ENCODE data around the gene KRTAP2-4. TPM values are rescaled to one million over a fixed set of nuclear protein-coding genes. Genes with fewer than 3 reads are reported as not detected.
"Not testable (repeated sequence)": the region's sequence is repeated elsewhere in the genome, so short reads cannot be mapped to it uniquely, and the experiment has no call there.

The KRTAP2-4 gene, protein sequence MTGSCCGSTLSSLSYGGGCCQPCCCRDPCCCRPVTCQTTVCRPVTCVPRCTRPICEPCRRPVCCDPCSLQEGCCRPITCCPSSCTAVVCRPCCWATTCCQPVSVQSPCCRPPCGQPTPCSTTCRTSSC
- not detected for polyA plus RNA-seq (ENCODE audit: low read depth in 6 of 6)

DNA sequence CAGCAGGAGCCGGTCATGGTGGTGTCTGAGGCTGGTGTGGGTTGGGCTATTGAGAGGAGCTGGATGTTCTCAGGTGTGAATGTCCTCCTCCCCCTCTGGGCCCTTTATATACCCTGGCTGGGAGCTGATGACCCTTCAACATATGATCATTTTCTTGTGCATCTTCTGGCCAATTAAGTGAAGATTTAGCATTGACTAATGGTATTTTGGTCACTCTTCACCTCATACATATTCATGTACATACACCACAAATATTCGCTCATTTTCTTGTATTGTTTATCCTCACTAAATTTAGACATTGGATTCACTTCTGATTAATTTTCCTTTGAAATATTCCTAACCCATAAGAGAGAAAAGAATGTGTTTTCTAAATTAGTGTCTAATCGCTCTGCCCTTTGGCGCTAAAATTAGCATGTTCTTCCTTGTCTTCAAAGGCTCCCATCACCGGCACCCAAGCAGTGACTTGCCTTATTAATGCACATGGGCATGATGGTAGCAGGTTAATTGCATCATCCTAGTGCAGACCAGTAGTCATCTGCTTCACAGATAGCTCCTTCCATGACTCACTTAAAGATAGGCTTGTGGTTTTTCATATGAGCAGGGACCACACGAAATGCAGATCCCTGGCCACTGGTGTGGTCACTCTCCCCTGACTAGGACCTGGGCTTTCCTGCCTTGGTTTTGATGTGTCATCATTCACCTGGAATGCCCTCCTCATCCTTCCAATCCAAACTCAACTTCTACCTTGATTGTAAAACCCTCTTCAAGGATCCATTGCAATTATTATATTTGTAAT lies at the start of gene KRTAP2-4:
Gene KRTAP2-4, minus strand, starts transcription at position 51 of the 796 bp plus-strand sequence. Its CDS starts 34 bp downstream, at position 17.
- ATAC-seq (ENCODE audit: low read depth in 2 of 2): no peak
- Mint-ChIP-seq H3K9me3 (peaks cover 0 to 5% (median 0%) of the 10 kb centered on the region in 7 donors), H3K36me3 (no peaks in the 10 kb centered on the region), H3K4me1 (no peaks in the 10 kb centered on the region), H3K27me3 (peaks cover 9 to 21% (median 10%) of the 10 kb centered on the region in 3 donors), H3K4me3 (no peak within 1 kb of the TSS), H3K27ac (no peak within 1 kb of the TSS)
- no peak for DNase-seq

DNA sequence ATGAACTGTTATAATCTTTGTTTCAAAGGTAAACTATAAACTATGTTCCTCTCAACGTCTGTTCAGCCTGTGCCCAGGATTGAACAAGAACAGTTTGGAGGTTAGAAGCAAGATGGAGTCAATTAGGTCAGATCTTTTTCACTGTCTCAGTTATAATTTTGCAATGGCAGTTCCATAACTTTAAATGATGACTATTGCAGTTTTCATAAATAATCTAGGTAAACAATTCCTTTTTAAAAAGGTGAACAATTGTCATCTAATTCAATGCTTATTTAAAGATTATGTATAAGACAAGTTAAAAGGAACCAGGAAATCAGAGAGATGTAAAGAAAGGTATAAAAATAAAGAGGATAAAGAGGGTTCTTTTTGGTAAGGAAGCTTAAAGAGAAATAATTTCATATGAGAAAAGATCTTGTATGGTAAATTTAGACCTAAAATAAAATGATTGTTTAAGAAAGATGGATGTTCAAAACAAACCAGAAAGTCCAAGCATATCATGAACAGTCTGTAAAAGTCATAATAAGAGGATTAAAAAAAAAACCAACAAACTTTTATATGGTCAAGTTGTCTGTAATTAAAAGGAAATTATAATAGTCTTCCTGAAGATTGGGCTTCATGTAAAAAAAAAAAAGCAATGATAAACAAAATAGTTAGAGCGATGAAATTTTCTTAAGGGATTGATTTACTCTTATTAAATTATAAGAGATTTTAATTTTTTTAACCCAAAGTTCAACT lies 45.6 kb upstream of the KRTAP2-4 start:
- Mint-ChIP-seq H3K9me3 (peaks cover 0 to 23% (median 12%) of the 10 kb centered on the region in 7 donors), H3K36me3 (peaks cover 19 to 20% of the 10 kb centered on the region in 2 donors), H3K4me1 (peaks cover 45 to 60% (median 47%) of the 10 kb centered on the region in 3 donors), H3K4me3 (peak overlapping the region in 5 of 8 donors; percentile 40 to 95 (median 48)), H3K27me3 (no peaks in the 10 kb centered on the region), H3K27ac (peak overlapping the region in 5 of 6 donors; percentile 3 to 86 (median 72))
- no peak for ATAC-seq (ENCODE audit: low read depth in 2 of 2)
- DNase-seq: no peak

DNA sequence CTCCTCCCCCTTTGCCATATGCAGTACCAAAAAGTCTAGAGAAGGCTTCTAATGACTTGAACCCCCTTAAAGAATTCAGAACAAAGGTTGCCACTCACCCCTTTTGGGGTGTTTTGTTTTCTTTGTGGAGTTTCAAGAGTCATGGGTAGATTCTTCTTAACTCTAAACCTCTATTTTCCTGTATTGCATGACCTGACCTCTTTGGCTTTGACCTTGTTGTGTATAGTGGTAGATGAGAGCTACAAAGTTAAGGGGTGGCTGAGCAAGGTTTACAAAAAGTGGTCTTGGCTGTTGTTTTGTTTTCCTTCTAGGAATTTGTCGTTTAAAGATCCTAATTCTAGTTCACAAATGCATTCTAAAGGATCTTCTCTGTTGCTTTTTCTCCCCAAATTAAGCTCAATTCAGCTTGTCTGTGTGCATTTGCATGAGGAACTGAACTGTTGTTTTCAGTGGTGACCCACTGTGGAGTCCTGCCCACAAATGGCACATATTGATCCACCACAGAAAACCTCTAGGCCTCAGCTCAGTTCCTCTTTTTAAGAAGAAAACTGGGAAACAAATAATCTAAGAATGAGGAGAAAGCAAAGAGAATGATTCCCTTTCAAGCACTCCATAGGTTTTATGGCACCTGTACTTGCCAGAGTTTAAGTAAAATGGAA lies 43.2 kb upstream of the KRTAP2-4 start:
- peak overlapping the region in 7 of 8 donors; percentile 75 to 95 (median 85) for H3K4me3 Mint-ChIP-seq
- not testable (repeated sequence) for H3K27me3 Mint-ChIP-seq, DNase-seq
- ATAC-seq (ENCODE audit: low read depth in 2 of 2): peak; percentile 70 to 90
- peaks cover 0 to 19% (median 10%) of the 10 kb centered on the region in 7 donors for H3K9me3 Mint-ChIP-seq
- peaks cover 11 to 16% of the 10 kb centered on the region in 2 donors for H3K36me3 Mint-ChIP-seq
- H3K27ac Mint-ChIP-seq: peak overlapping the region; percentile 74 to 91 (median 84)
- peaks cover 29 to 37% (median 36%) of the 10 kb centered on the region in 3 donors for H3K4me1 Mint-ChIP-seq

DNA sequence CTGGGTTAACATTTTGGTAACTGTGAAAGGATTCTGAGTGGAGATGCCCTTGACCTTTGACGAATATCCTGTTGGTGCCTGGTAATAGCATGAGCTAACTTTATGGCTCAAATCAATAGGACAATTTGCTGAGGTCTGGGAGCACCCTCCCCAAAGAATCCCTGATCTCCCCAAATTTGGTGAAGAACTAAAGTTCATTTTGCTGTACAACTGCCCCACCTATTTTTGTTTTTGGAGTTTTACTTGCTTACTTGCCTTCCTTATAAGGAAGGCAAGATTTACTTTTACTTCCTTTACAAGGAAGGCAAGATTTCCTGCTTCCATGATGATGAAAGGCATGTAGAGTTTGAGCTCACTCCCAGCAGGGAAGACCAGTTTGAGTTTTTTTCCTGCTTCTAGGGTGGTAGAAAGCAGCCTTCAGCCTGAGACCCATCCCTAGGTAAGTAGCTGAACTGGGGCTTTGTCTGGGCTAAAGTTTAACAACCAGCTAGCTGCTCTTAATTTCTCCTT lies 42.3 kb upstream of the KRTAP2-4 start:
- H3K27ac Mint-ChIP-seq: peak overlapping the region; percentile 67 to 91 (median 82)
- H3K4me1 Mint-ChIP-seq: peaks cover 29 to 36% (median 32%) of the 10 kb centered on the region in 3 donors
- H3K9me3 Mint-ChIP-seq: peaks cover 0 to 15% (median 10%) of the 10 kb centered on the region in 7 donors
- no peaks in the 10 kb centered on the region for H3K27me3 Mint-ChIP-seq
- peak overlapping the region in 7 of 8 donors; percentile 75 to 95 (median 85) for H3K4me3 Mint-ChIP-seq
- DNase-seq (no peak), ATAC-seq (ENCODE audit: low read depth in 2 of 2) (no peak)
- peaks cover 11% of the 10 kb centered on the region in 2 donors for H3K36me3 Mint-ChIP-seq

DNA sequence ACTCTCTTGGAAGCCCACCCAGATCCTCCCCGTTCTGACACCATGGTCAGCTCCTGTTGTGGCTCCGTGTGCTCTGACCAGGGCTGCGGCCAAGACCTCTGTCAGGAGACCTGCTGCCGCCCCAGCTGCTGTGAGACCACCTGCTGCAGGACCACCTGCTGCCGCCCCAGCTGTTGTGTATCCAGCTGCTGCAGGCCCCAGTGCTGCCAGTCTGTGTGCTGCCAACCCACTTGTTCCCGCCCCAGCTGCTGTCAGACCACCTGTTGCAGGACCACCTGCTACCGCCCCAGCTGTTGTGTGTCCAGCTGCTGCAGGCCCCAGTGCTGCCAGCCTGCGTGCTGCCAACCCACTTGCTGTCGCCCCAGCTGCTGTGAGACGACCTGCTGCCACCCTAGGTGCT lies 39.7 kb upstream of the KRTAP2-4 start, which contains the start of gene KRTAP4-9:
Gene KRTAP4-9, plus strand, starts transcription at position 43 of the 400 bp plus-strand sequence. Its CDS starts 0 bp downstream, at position 43.
- DNase-seq; H3K4me3 Mint-ChIP-seq; ATAC-seq (ENCODE audit: low read depth in 2 of 2); H3K27me3 Mint-ChIP-seq; H3K36me3 Mint-ChIP-seq; H3K9me3 Mint-ChIP-seq: not testable (repeated sequence)
- H3K4me1 Mint-ChIP-seq: peaks cover 36 to 50% (median 38%) of the 10 kb centered on the region in 3 donors
- peak within 1 kb of the TSS in 3 of 6 donors; percentile 56 to 71 (median 67) for H3K27ac Mint-ChIP-seq

DNA sequence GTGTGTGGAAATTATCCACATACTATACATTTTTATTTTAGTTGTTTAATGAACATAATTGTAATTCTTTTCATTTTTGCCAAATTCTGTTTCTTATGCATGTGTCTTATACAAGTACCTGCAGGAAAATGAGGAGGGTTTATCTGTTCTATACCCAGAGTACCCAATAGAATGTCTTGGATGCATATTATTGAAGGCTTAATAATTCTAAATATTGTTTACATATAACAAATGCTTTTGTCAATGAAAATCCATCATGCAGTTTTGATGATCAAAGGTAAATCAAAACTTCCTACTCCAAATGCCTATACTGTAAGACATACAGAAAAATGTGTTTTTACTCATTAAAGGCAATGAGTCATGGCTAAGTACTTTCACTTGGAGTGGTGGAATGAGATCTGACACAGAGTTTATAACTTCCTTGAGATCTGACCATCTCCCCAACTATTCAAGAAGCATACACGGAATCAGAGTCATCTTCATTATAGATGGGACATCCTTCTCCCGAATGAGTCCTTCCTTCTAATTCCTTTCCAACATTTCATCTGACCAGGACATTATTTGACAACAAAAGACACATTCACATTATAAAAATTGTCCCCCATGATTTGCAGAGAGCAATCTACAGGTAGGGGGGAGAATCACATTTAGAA lies 38.8 kb upstream of the KRTAP2-4 start:
- not testable (repeated sequence) for H3K4me3 Mint-ChIP-seq; H3K27ac Mint-ChIP-seq; H3K9me3 Mint-ChIP-seq; DNase-seq; H3K27me3 Mint-ChIP-seq; H3K36me3 Mint-ChIP-seq; ATAC-seq (ENCODE audit: low read depth in 2 of 2)
- H3K4me1 Mint-ChIP-seq: peaks cover 36 to 50% (median 39%) of the 10 kb centered on the region in 3 donors

DNA sequence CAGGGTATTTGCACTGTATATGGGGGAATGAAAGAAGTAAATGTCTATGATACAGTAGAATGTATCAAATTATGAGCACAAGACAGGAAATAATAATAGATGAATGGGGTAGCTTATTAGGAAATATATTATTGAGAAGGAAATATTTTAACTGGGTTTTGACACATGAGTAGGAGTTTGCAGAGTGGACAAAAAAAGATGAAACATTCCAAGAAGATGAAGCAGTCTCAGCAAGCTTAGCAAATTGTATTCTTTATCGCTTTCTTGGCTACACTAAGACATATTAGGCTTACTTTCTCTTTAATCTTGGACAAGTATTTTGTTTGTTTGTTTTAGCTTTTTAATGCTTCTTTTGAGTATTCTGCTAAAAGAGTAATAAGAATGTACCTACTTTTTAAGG lies 38.2 kb upstream of the KRTAP2-4 start:
- no peaks in the 10 kb centered on the region for H3K27me3 Mint-ChIP-seq
- no peaks in the 10 kb centered on the region for H3K36me3 Mint-ChIP-seq
- peaks cover 33 to 48% (median 39%) of the 10 kb centered on the region in 3 donors for H3K4me1 Mint-ChIP-seq
- H3K27ac Mint-ChIP-seq: peak overlapping the region in 2 of 6 donors; percentile 11 to 51
- DNase-seq (no peak), ATAC-seq (ENCODE audit: low read depth in 2 of 2) (no peak)
- H3K9me3 Mint-ChIP-seq: no peaks in the 10 kb centered on the region
- no peak overlapping the region for H3K4me3 Mint-ChIP-seq

DNA sequence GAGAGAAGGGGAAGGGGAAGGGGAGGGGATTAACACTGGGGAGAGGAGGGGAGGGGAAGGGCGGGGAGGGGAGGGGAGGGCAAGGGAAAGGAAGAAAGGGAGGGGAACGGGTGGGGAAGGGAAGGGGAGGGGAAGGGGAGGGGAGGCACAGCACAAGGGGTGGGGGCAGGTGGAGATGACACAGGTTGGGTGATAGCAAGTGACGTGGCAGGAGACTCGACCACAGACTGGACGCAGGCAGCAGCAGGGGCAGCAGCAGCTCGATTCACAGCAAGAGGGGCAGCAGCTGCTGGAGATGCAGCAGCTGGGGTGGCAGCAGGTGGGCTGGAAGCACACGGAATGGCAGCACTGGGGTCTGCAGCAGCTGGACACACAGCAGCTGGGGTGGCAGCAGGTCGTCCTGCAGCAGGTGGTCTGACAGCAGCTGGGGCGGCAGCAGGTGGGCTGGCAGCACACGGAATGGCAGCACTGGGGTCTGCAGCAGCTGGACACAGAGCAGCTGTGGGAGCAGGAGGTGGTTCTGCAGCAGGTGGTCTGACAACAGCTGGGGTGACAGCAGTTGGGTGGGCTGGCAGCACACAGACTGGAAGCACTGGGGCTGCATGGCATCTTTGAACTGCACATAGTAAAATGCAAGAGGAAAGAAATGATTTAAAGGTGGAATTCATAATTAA lies 36.0 kb upstream of the KRTAP2-4 start, which contains the start of gene KRTAP4-16:
Gene KRTAP4-16, minus strand, starts transcription at position 624 of the 674 bp plus-strand sequence. Its CDS starts 0 bp downstream, at position 624.
- Mint-ChIP-seq H3K27ac (peak within 1 kb of the TSS in 4 of 6 donors; percentile 57 to 81 (median 72)), H3K4me1 (peaks cover 19 to 41% (median 25%) of the 10 kb centered on the region in 3 donors), H3K36me3 (no peaks in the 10 kb centered on the region), H3K27me3 (peaks cover 0 to 10% (median 9%) of the 10 kb centered on the region in 3 donors), H3K9me3 (no peaks in the 10 kb centered on the region), H3K4me3 (peak within 1 kb of the TSS in 3 of 8 donors; percentile 35 to 67 (median 47))
- DNase-seq: no peak
- no peak for ATAC-seq (ENCODE audit: low read depth in 2 of 2)

DNA sequence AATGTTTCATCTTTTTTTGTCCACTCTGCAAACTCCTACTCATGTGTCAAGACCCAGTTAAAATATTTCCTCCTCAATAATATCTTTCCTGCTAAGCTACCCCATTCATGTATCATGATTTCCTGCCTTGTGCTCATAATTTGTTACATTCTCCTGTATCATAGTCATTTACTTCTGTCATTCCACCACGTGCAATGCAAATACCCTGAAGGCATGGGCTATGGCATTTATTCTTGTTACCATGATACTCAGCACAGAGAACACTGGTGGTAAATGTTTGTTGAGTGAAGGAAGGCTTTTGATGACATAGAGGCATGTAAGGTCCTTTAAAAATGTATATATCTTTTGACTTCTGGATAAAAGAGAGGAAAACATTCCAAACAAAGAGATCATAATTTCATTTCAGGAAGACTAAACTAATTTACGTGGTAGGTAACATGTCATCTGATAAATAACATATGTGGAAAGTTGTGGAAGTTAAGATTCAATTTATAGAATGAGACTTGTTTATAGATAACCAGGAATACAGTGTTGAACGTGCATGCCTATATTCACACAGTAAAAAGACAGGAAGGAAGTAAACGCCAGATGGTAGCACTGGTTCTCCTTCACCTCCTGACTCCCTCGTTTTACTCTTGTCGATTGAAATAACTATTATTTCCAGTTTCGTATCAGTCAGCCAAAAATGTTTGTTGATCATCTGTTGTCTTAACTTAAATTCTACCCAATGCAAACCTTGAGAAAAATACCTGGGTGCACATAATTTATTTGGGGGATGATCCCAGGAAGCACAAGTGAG lies 34.2 kb upstream of the KRTAP2-4 start:
- not testable (repeated sequence) for H3K9me3 Mint-ChIP-seq

DNA sequence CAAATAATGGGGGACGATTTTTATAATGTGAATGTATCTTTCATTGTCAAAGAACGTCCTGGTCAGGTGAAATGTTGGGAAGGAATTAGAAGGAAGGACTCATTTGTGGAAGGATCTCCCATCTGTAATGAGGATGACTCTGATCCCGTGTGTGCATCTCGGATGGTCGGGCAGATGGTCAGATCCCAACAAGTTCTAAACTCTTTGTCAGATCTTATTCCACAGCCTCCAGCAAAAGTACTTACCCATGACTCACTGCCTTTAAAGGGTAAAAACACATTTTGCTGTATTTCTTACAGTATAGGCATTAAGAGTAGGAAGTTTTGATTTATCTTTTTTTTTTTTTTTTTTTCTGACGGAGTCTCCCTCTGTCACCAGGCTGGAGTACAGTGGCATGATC lies 32.8 kb upstream of the KRTAP2-4 start:
- H3K27me3 Mint-ChIP-seq: peaks cover 0 to 10% (median 10%) of the 10 kb centered on the region in 3 donors
- H3K36me3 Mint-ChIP-seq: no peaks in the 10 kb centered on the region
- DNase-seq (no peak), ATAC-seq (ENCODE audit: low read depth in 2 of 2) (no peak)
- peaks cover 0 to 2% (median 0%) of the 10 kb centered on the region in 7 donors for H3K9me3 Mint-ChIP-seq
- H3K4me3 Mint-ChIP-seq: no peak overlapping the region
- H3K4me1 Mint-ChIP-seq: peaks cover 19 to 36% (median 24%) of the 10 kb centered on the region in 3 donors
- peak overlapping the region in 1 of 6 donors; percentile 54 for H3K27ac Mint-ChIP-seq

More for the DNA sequence above, 34.2 kb upstream of the KRTAP2-4 start:
- DNase-seq, H3K36me3 Mint-ChIP-seq, H3K27me3 Mint-ChIP-seq: not testable (repeated sequence)
- Mint-ChIP-seq H3K4me3 (peak overlapping the region in 5 of 8 donors; percentile 48 to 82 (median 70)), H3K4me1 (peaks cover 19 to 36% (median 24%) of the 10 kb centered on the region in 3 donors), H3K27ac (peak overlapping the region; percentile 15 to 91 (median 74))
- ATAC-seq (ENCODE audit: low read depth in 2 of 2): peak; percentile 93 to 98

DNA sequence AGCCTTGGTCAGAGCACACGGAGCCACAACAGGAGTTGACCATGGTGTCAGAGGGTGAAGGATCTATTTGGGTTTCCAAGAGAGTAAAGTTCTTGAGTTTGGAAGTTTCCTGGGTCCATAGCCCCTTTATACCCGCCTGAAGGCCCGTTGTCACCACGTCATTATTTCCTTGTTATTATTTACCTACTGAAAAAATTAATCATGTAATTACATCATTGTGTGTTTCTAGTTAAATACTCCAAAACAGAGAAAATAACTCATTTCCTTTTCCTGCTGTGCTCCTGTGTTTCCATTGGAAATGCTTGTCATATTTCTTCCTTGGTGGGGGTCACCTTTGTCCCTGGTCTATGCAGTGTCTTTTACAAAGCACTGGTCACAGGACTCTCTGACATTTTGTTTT lies 32.4 kb upstream of the KRTAP2-4 start, which contains the start of gene KRTAP4-8:
Gene KRTAP4-8, minus strand, starts transcription at position 101 of the 400 bp plus-strand sequence. Its CDS starts 58 bp downstream, at position 43.
- no peak for DNase-seq
- Mint-ChIP-seq H3K9me3 (peaks cover 0 to 6% (median 1%) of the 10 kb centered on the region in 7 donors), H3K4me3 (no peak within 1 kb of the TSS), H3K27me3 (peaks cover 0 to 10% (median 10%) of the 10 kb centered on the region in 3 donors), H3K36me3 (no peaks in the 10 kb centered on the region), H3K27ac (peak within 1 kb of the TSS in 3 of 6 donors; percentile 16 to 56 (median 54)), H3K4me1 (peaks cover 19 to 36% (median 24%) of the 10 kb centered on the region in 3 donors)
- no peak for ATAC-seq (ENCODE audit: low read depth in 2 of 2)

Measured in naive B cell (primary cell).